Liver (tissue), 9 donors: Measurements from ENCODE around the gene APOE. TPM values are rescaled to one million over a fixed set of nuclear protein-coding genes. Genes with fewer than 3 reads are reported as not detected.

ENCODE experiments used
- DNase-seq: peaks from one replicate; pipeline ENCODE4 v3.0.0-alpha.2; 2017; ENCODE audit warnings: low spot score
- H3K27ac ChIP-seq, 2 donors: one replicate each; pipeline ENCODE4 v1.7.0; 2013; ENCODE audit warnings: inconsistent platforms in 2 of 2, low read length in 2 of 2, control low read depth in 1 of 2, low read depth in 1 of 2, mild to moderate bottlenecking in 1 of 2
- H3K27me3 ChIP-seq, 4 donors: one replicate each; pipeline versions ENCODE4 v1.6.1 to v1.7.0; 2013; ENCODE audit warnings: low read length in 3 of 4, inconsistent platforms in 1 of 4, mild to moderate bottlenecking in 1 of 4, moderate library complexity in 1 of 4; ENCODE audit not compliant: control insufficient read depth in 4 of 4, insufficient read depth in 4 of 4
- H3K36me3 ChIP-seq, 4 donors: one replicate each; pipeline versions ENCODE4 v1.6.1 to v1.7.0; 2013; ENCODE audit warnings: low read length in 3 of 4, mild to moderate bottlenecking in 3 of 4, low read depth in 1 of 4, moderate library complexity in 1 of 4; ENCODE audit not compliant: control insufficient read depth in 4 of 4, insufficient read depth in 3 of 4
- H3K4me1 ChIP-seq, 4 donors: one replicate each; pipeline versions ENCODE4 v1.6.1 to v1.7.0; 2013; ENCODE audit warnings: low read length in 3 of 4, mild to moderate bottlenecking in 3 of 4, moderate library complexity in 1 of 4; ENCODE audit not compliant: control insufficient read depth in 4 of 4, insufficient read depth in 4 of 4
- H3K4me3 ChIP-seq, 3 donors: one replicate each; pipeline versions ENCODE4 v1.6.1 to v1.7.0; 2013; ENCODE audit warnings: low read length in 3 of 3, control low read depth in 1 of 3, low read depth in 1 of 3, mild to moderate bottlenecking in 1 of 3
- H3K9ac ChIP-seq, 2 donors: one replicate each; pipeline ENCODE4 v1.7.0; 2013; ENCODE audit warnings: low read length in 2 of 2, mild to moderate bottlenecking in 2 of 2, moderate library complexity in 2 of 2, control low read depth in 1 of 2, low read depth in 1 of 2
- H3K9me3 ChIP-seq, 4 donors: one replicate each; pipeline versions ENCODE4 v1.6.1 to v1.7.0; 2013; ENCODE audit warnings: low read length in 3 of 4; ENCODE audit not compliant: control insufficient read depth in 4 of 4
- EGR1 ChIP-seq, 2 donors: IDR thresholded peaks; 2 replicates each; pipeline ENCODE4 v1.6.1; 2016 to 2018; ENCODE audit warnings: antibody characterized with exemption in 2 of 2, low read depth in 2 of 2
- FOXA1 ChIP-seq: IDR thresholded peaks from 2 replicates; pipeline ENCODE4 v1.6.1; 2016; ENCODE audit warnings: antibody characterized with exemption
- FOXA2 ChIP-seq: IDR thresholded peaks from 2 replicates; pipeline ENCODE4 v1.6.1; 2016; ENCODE audit warnings: antibody characterized with exemption
- GABPA ChIP-seq, 2 donors: IDR thresholded peaks in 1 of 2; conservative IDR thresholded peaks in 1 of 2; 2 replicates each; pipeline ENCODE4 v1.6.1; 2016; ENCODE audit warnings: antibody characterized with exemption in 2 of 2, mild to moderate bottlenecking in 1 of 2, moderate library complexity in 1 of 2
- HNF4A ChIP-seq, 2 donors: conservative IDR thresholded peaks; 2 replicates each; pipeline ENCODE4 v1.6.1; 2016; ENCODE audit warnings: antibody characterized with exemption in 2 of 2, mild to moderate bottlenecking in 2 of 2
- HNF4G ChIP-seq: IDR thresholded peaks from 2 replicates; pipeline ENCODE4 v1.6.1; 2016; ENCODE audit warnings: antibody characterized with exemption
- JUND ChIP-seq, 2 donors: IDR thresholded peaks; 2 replicates each; pipeline ENCODE4 v1.6.1; 2016; ENCODE audit warnings: antibody characterized with exemption in 2 of 2
- NR2F2 ChIP-seq: IDR thresholded peaks from 2 replicates; pipeline ENCODE4 v1.6.1; 2016; ENCODE audit warnings: antibody characterized with exemption
- RAD21 ChIP-seq, 2 donors: IDR thresholded peaks; 2 replicates each; pipeline ENCODE4 v1.6.1; 2016; ENCODE audit warnings: antibody characterized with exemption in 2 of 2, mild to moderate bottlenecking in 2 of 2
- RXRA ChIP-seq, 2 donors: IDR thresholded peaks; 2 replicates each; pipeline ENCODE4 v1.6.1; 2017 to 2018; ENCODE audit warnings: antibody characterized with exemption in 2 of 2, mild to moderate bottlenecking in 1 of 2
- SP1 ChIP-seq: IDR thresholded peaks from 2 replicates; pipeline ENCODE4 v1.6.1; 2018; ENCODE audit warnings: antibody characterized with exemption, mild to moderate bottlenecking
- TAF1 ChIP-seq: conservative IDR thresholded peaks from 2 replicates; pipeline ENCODE4 v1.6.1; 2016; ENCODE audit warnings: antibody characterized with exemption, mild to moderate bottlenecking
- YY1 ChIP-seq: IDR thresholded peaks from 2 replicates; pipeline ENCODE4 v1.6.1; 2016; ENCODE audit warnings: antibody characterized with exemption, mild to moderate bottlenecking
- WGBS: extraction: QIAGEN DNeasy Blood & Tissue Kit; methylation state at CpG from one replicate; pipeline ENCODE4 v1.1.7; 2013; 5-methylcytosine and 5-hydroxymethylcytosine counted together
- polyA plus RNA-seq, 2 donors: library from polyadenylated mRNA; stranded (reverse) in 1 of 2; unstranded in 1 of 2; fragments of 200-250 nt in 1 of 2; fragments of >200 nt in 1 of 2; fragmentation: Nextera tagmentation in 1 of 2; extraction: Ambion mirVana in 1 of 2; gene quantifications; one replicate each; pipeline versions ENCODE4 v1.2.1 to v1.2.3, GENCODE V29; 2013 to 2015
- total RNA-seq, 2 donors: library from RNA; depleted of rRNA; stranded (reverse); fragments of >200 nt; gene quantifications; one replicate each; pipeline ENCODE4 v1.2.3, GENCODE V29; 2014
- TF ChIP-seq, protein P1 (sequence below): IDR thresholded peaks from 2 replicates; pipeline ENCODE4 v1.6.1; 2016; ENCODE audit warnings: antibody characterized with exemption
- TF ChIP-seq, protein P2 (sequence below): IDR thresholded peaks from 2 replicates; pipeline ENCODE4 v1.6.1; 2016; ENCODE audit warnings: antibody characterized with exemption
- TF ChIP-seq, protein P3 (sequence below): fragments of 150-350 bp; IDR thresholded peaks from 2 replicates; pipeline ENCODE4 v1.5.1; 2017; ENCODE audit warnings: improper control_type of control experiment, low read depth, low read length; ENCODE audit not compliant: missing input control
- donor health status: healthy.
- donor health status: healthy.
- donor health status: healthy.
- donor health status: healthy.
- donor health status: healthy.

APOE gene
- total and polyA plus RNA-seq, 4 donors, result 1,884 to 5,263 (median 3,713) TPM

DNA sequence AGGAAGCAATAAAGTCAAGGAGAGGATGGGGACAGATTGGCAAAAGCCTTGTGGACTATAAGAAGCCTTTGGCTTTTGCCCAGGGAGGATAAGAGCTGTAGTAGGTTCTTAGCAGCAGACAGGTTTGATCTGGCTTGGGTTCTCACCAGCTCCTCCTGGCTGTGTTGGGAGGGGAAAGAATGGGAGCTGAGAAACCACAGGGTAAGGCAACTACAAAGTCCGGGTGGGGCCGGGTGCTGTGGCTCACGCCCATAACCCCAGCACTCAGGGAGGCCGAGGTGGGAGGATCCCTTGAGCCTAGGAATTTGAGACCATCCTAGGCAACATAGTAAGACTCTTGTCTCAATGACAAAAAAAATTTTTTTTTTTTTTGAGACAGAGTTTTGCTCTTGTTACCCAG lies 38.9 kb upstream of the APOE start:
- no peak overlapping the region for H3K4me3 ChIP-seq
- H3K27ac ChIP-seq, result no peak overlapping the region
- H3K9ac ChIP-seq, result no peak overlapping the region
- H3K27me3 ChIP-seq, result no peaks in the 10 kb centered on the region
- H3K9me3 ChIP-seq, result no peaks in the 10 kb centered on the region
- WGBS, result 78% methylated on average over 4 of the region's 4 CpGs
- TF ChIP-seq TAF1, result no peak
- no peak for DNase-seq
- peaks cover 5 to 22% (median 10%) of the 10 kb centered on the region in 4 donors for H3K36me3 ChIP-seq
- peaks cover 0 to 2% (median under 1%) of the 10 kb centered on the region in 4 donors for H3K4me1 ChIP-seq

DNA sequence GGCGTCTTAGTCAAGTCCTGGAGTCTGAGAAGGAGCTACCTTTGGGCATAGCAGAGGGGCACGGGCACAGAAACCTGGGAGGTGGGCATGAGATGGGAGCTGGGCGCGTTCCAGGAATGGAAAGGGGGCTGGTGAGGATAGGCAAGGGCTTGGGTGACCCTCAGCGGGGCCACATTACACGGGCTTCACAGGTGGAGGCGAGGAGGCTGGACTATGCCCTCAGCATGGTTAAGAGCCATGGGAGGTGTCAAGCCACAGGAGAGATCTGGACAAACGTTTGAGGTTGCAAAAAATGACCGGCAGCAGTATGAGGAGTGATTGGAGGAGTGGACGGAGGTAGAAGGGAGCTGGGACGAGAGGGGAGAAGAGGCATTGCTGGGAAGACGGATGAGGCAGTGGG lies 38.0 kb upstream of the APOE start:
- Histone ChIP-seq H3K4me1 (peaks cover 0 to 2% (median 0%) of the 10 kb centered on the region in 4 donors), H3K9ac (no peak overlapping the region), H3K4me3 (no peak overlapping the region), H3K36me3 (peaks cover 7 to 30% (median 16%) of the 10 kb centered on the region in 4 donors), H3K9me3 (no peaks in the 10 kb centered on the region), H3K27ac (no peak overlapping the region), H3K27me3 (no peaks in the 10 kb centered on the region)
- TF ChIP-seq HNF4A (conservative IDR thresholded peaks at IDR 0.05) (peak in 1 of 2 donors; percentile 29), EGR1 (IDR thresholded peaks at IDR 0.05; ENCODE audit: low read depth in 2 of 2) (no peak)
- DNase-seq, result no peak
- WGBS, result 86% methylated on average over 12 of the region's 12 CpGs

DNA sequence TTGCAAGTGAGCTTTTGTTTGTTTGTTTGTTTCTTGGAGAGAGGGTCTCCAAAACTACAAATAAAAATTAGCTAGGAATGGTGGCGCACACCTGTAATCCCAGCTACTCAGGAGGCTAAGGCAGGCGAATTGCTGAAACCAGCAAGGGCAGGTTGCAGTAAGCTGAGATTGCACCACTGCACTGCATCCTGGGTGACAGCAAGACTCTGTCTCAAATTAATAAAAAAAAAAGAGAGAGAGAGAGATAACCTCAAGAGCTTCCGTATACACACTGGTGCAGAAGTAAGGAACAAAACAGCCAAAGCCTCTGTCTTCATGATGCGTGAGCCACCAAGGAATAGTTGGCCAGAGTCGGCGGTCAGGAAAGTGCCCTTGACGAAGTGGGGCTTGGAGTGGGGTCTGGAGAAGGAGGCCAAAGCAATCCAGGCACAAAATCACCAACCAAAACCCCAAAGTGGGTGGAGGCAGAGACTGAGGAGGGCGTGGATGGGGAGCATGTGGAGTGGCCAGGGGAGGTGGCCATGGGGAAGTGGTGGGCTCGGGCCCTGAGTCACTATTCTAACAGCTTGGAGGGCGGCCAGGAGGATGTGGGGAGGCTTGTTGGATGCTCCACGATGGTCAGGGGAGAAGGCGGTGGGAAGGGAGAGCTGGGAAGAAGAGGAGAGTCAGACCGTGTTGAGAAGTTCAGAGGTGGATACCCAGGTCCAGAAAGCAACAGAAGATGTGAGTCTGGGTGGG lies 35.7 kb upstream of the APOE start:
- 75% methylated on average over 13 of the region's 13 CpGs for WGBS
- H3K27ac ChIP-seq, result peak overlapping the region in 1 of 2 donors; percentile 14
- H3K36me3 ChIP-seq, result peaks cover 17 to 52% (median 27%) of the 10 kb centered on the region in 4 donors
- H3K27me3 ChIP-seq, result no peaks in the 10 kb centered on the region
- DNase-seq, result no peak
- H3K4me1 ChIP-seq, result peaks cover 0 to 2% (median 0%) of the 10 kb centered on the region in 4 donors
- H3K9me3 ChIP-seq, result no peaks in the 10 kb centered on the region
- H3K9ac ChIP-seq, result no peak overlapping the region
- TF ChIP-seq HNF4G (no peak), EGR1 (IDR thresholded peaks at IDR 0.05; ENCODE audit: low read depth in 2 of 2) (no peak), JUND (IDR thresholded peaks at IDR 0.05) (no peak), RAD21 (IDR thresholded peaks at IDR 0.05) (no peak), RXRA (IDR thresholded peaks at IDR 0.05) (no peak), FOXA2 (no peak), GABPA (IDR thresholded peaks at IDR 0.05 in 1 of 2, conservative IDR thresholded peaks at IDR 0.05 in 1 of 2) (no peak), NR2F2 (no peak), FOXA1 (no peak), SP1 (no peak), YY1 (no peak)
- TF ChIP-seq, protein P1, sequence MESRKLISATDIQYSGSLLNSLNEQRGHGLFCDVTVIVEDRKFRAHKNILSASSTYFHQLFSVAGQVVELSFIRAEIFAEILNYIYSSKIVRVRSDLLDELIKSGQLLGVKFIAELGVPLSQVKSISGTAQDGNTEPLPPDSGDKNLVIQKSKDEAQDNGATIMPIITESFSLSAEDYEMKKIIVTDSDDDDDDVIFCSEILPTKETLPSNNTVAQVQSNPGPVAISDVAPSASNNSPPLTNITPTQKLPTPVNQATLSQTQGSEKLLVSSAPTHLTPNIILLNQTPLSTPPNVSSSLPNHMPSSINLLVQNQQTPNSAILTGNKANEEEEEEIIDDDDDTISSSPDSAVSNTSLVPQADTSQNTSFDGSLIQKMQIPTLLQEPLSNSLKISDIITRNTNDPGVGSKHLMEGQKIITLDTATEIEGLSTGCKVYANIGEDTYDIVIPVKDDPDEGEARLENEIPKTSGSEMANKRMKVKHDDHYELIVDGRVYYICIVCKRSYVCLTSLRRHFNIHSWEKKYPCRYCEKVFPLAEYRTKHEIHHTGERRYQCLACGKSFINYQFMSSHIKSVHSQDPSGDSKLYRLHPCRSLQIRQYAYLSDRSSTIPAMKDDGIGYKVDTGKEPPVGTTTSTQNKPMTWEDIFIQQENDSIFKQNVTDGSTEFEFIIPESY, result no peak
- TF ChIP-seq, protein P2, sequence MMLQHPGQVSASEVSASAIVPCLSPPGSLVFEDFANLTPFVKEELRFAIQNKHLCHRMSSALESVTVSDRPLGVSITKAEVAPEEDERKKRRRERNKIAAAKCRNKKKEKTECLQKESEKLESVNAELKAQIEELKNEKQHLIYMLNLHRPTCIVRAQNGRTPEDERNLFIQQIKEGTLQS, result no peak
- TF ChIP-seq, protein P3, sequence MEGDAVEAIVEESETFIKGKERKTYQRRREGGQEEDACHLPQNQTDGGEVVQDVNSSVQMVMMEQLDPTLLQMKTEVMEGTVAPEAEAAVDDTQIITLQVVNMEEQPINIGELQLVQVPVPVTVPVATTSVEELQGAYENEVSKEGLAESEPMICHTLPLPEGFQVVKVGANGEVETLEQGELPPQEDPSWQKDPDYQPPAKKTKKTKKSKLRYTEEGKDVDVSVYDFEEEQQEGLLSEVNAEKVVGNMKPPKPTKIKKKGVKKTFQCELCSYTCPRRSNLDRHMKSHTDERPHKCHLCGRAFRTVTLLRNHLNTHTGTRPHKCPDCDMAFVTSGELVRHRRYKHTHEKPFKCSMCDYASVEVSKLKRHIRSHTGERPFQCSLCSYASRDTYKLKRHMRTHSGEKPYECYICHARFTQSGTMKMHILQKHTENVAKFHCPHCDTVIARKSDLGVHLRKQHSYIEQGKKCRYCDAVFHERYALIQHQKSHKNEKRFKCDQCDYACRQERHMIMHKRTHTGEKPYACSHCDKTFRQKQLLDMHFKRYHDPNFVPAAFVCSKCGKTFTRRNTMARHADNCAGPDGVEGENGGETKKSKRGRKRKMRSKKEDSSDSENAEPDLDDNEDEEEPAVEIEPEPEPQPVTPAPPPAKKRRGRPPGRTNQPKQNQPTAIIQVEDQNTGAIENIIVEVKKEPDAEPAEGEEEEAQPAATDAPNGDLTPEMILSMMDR, result no peak
- H3K4me3 ChIP-seq, result no peak overlapping the region
